Measurements from ENCODE around the gene PWWP2B.
A peak's percentile ranks its signal among the peaks of the same experiment; 100 is the strongest.

PWWP2B gene

GRCh38 chr10:132394936-132395703 is 1.9 kb upstream of the PWWP2B start:
- DNase-seq: no peak

GRCh38 chr10:132395704-132396493 is 1.1 kb upstream of the PWWP2B start:
- DNase-seq: peak in 1 of 2 experiments; percentile 33

- DNase-seq: peak in 1 of 2 experiments; percentile 72
Observed at GRCh38 chr10:132396494-132397035, 435 bp upstream of the PWWP2B start.

GRCh38 chr10:132397671-132398565 is 918 bp downstream of the PWWP2B start:
- peak in 1 of 2 experiments; percentile 51 for DNase-seq

DNA sequence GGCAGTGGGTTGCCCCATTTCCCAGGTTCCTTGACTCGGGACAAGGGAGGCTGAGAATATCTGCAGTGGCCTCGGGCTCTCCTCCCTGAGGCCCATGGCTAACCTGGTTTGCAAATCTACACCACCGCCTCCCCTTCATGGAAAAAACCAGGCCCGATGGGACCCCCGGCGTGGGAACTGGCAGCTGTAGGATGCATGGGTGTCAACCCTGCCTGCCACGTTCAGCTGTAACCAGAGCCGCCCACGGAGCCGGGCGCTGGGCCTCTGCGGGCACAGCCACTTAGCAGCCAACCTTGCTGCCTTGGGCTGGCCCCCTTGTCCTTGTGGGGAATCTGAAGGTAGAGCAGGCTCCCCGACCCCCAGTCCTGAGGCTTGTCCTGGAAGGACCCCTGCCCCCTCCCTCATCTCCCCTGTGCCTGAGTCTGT is 1.6 kb downstream of the PWWP2B start:
- peak in 1 of 2 experiments; percentile 35 for DNase-seq

- DNase-seq: peak in 1 of 2 experiments; percentile 71
Observed at GRCh38 chr10:132399117-132400035, 2.4 kb downstream of the PWWP2B start.

DNA sequence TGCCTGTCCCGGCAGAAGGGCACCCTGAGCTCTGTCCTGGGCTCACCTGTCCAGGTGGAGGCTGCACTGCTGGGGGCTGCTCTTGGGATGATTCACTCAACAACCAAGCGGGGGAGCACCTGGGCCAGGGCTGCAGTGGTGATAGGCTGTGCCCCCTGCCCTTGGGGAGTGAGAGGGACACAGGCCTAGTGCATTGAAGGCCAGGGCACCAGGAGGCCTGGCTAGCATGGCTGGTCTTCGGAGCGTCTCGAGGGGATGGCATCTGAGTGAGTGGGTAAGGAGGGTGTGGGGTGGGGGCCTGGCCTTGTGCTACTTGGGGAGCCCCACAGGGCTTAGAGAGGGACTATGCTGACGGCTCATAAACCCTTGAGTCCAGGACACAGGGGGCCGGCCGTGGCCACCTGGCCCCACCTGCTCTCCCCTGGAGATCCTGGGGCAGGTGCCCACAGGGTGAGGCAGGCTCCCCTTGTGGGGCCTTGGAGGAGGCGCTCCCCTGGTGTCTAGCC is 3.1 kb downstream of the PWWP2B start:
- DNase-seq: no peak

DNA sequence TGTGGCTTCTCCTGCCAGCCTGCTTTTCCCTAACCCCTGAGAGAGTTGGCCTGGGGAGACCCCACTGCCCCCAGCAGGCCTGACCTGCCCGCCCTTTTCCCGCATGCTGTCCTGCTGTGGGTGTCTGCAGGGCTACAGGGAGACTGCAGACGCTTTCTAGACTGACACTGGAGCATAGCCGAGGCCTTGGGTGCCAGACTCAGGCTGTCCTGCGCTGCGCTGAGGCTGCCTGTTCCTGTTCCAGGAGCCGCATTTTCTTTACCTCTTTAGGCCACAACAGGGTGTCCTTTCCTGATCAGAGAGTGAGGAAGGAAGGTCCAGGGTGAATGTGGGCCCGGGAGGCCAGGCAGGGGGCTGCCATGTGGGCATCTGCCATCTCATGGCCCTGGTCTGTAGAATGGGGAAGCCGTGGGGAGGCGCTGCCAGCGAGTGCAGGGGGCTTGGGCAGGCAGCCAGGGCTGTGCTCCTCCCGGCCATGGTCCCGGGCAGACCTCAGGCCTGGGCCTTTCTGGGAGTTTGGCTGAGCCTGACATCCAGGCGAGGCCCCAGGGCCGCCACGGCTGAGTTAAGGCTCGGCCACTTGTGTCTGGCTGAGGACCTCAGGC is 3.6 kb downstream of the PWWP2B start:
- no peak for DNase-seq

- DNase-seq: no peak
Observed at GRCh38 chr10:132401401-132402118, 4.6 kb downstream of the PWWP2B start.

GRCh38 chr10:132402781-132403241 is 5.8 kb downstream of the PWWP2B start:
- no peak for DNase-seq

- DNase-seq: no peak
Observed at GRCh38 chr10:132403511-132404168, 6.6 kb downstream of the PWWP2B start.

DNA sequence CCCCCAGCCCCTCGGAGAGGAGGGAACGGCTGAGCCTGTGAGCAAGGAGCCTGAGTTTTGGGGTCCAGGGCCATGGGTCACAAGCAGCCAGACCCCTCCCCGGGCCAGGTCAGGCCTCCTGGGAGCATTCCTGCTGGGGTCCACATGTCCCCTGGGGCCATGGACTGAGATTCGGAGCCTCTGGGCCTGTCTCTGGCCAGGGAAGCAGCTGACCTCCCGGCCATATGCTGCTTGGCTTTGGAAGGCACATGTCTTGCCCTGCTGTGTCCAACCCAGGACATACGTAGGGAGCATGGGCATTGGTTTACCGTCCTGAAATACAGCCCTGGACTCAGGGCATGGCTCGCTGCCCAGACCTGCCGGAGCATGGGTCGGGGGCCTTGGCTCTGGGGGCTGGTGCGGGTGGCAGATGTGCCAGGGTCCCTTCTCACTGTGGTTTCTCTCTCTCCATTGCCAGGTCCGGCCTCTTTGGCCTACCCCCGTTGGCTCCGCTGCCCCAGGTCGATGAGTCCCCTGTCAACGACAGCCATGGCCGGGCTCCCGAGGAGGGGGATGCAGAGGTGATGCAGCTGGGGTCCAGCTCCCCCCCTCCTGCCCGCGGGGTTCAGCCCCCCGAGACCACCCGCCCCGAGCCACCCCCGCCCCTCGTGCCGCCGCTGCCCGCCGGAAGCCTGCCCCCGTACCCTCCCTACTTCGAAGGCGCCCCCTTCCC is 7.3 kb downstream of the PWWP2B start:
- DNase-seq: no peak

DNA sequence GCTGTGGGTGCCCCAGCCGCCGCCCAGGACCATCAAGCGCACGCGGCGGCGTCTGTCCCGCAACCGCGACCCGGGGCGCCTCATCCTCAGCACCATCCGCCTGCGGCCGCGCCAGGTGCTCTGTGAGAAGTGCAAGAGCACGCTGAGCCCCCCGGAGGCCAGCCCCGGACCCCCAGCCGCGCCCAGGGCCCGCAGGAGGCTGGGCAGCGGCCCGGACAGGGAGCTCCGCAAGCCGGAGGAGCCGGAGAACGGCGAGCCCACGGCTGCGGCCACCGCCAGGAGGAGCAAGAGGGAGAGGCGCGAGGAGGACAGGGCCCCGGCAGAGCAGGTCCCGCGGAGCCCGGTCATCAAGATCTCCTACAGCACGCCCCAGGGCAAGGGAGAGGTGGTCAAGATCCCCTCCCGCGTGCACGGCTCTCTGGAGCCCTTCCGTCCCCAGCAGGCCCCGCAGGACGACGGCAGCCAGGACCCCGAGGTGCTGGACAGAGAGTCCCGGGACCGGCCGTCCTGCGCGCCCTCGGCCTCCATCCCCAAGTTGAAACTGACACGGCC is 8.0 kb downstream of the PWWP2B start:
- DNase-seq: no peak

DNA sequence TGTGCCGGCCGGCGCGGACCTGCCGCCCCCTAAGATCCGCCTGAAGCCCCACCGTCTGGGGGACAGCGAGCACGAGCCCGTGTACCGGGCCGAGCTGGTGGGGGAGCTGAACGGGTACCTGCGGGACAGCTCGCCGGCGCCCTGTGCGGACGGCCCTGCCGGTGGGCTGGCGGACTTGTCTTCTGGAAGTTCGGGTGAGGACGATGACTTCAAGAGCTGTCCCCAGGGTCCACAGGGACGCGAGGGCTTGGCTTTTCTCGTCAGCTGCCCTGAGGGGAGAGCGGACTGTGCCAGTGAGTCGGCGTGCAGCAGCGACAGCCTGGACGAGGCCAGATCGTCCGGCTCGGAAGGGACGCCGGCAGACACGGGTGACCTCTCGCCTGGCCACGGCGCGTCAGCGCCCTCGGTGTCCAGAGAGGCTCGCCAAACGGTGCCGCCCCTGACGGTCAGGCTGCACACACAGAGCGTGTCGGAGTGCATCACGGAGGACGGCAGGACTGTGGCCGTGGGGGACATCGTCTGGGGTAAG is 8.5 kb downstream of the PWWP2B start:
- no peak for DNase-seq

GRCh38 chr10:132406181-132406580 is 9.2 kb downstream of the PWWP2B start:
- DNase-seq: no peak

GRCh38 chr10:132406750-132407149 is 9.8 kb downstream of the PWWP2B start:
- no peak for DNase-seq

DNA sequence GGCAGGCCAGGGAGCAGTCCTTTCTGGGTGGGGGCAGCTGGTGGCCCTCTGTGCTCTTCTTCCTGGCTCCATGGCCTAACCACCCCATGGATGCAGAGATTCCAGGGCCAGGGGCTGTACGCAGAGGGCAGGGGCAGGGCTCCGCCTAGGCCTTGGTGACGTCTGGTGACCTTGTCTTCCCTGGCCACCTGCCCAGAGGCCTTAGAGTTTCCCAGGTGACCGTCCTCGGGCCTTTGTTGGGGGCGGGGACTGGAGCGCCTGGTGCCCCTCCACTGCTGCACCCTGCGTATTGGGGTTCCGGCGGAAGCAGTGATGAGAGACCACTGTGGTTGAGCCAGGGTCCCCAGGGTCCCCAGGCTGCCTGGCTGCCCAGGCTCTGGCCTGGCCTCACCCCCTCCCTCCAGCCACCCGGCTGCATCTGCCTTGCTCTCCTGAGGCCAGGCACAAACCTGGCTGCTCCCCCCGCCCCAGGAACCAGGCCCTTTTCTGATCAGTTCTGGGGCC is 10.3 kb downstream of the PWWP2B start:
- DNase-seq: no peak

- peak in 1 of 2 experiments; percentile 67 for DNase-seq
Observed at GRCh38 chr10:132407846-132408278, 10.9 kb downstream of the PWWP2B start.

Measured in NCI-H526 (cell line).